Trophoblast cell (in vitro differentiated cells and primary cell): ENCODE data around the gene ANKRD6.
A peak's percentile ranks its signal among the peaks of the same experiment; 100 is the strongest.

Experiments
- DNase-seq, 2 donors: peaks; one replicate each; pipeline ENCODE4 v3.0.0-alpha.2; 2016
- H2AFZ ChIP-seq: 2 replicates; pipeline ENCODE4 v1.6.1; 2013; ENCODE audit warnings: low read length, moderate library complexity, mild to moderate bottlenecking; ENCODE audit not compliant: insufficient read depth, poor library complexity
- H2AK5ac ChIP-seq: 2 replicates; pipeline ENCODE4 v1.6.1; 2013; ENCODE audit warnings: mild to moderate bottlenecking, low read length
- H2BK120ac ChIP-seq: 2 replicates; pipeline ENCODE4 v1.6.1; 2013; ENCODE audit warnings: low read length, mild to moderate bottlenecking, moderate library complexity; ENCODE audit not compliant: insufficient read depth, poor library complexity
- H2BK12ac ChIP-seq: 2 replicates; pipeline ENCODE4 v1.6.1; 2013; ENCODE audit warnings: mild to moderate bottlenecking, low read length, moderate library complexity
- H2BK5ac ChIP-seq: 2 replicates; pipeline ENCODE4 v1.6.1; 2013; ENCODE audit warnings: low read length, low read depth, moderate library complexity, mild to moderate bottlenecking; ENCODE audit not compliant: poor library complexity
- H3K14ac ChIP-seq: 2 replicates; pipeline ENCODE4 v1.6.1; 2013; ENCODE audit warnings: mild to moderate bottlenecking, low read length
- H3K18ac ChIP-seq: 2 replicates; pipeline ENCODE4 v1.6.1; 2013; ENCODE audit warnings: mild to moderate bottlenecking, low read length
- H3K23ac ChIP-seq: 2 replicates; pipeline ENCODE4 v1.6.1; 2013; ENCODE audit warnings: low read length
- H3K27ac ChIP-seq: 2 replicates; pipeline ENCODE4 v1.5.1; 2013; ENCODE audit warnings: low read depth, mild to moderate bottlenecking, inconsistent platforms, low read length, moderate library complexity
- H3K27me3 ChIP-seq: 2 replicates; pipeline ENCODE4 v1.6.1; 2013; ENCODE audit warnings: inconsistent platforms, mild to moderate bottlenecking, low read length, moderate library complexity; ENCODE audit not compliant: insufficient read depth
- H3K36me3 ChIP-seq, 2 experiments: 1 replicate in 1 of 2; 2 replicates in 1 of 2; pipeline ENCODE4 v1.6.1; 2013; ENCODE audit warnings: low read length in 2 of 2, mild to moderate bottlenecking in 2 of 2, moderate library complexity in 1 of 2; ENCODE audit not compliant: insufficient read depth in 2 of 2, control insufficient read depth in 1 of 2
- H3K4ac ChIP-seq: 2 replicates; pipeline ENCODE4 v1.6.1; 2013; ENCODE audit warnings: low read depth, mild to moderate bottlenecking, low read length, moderate library complexity
- H3K4me1 ChIP-seq, 2 experiments: 1 replicate in 1 of 2; 2 replicates in 1 of 2; pipeline ENCODE4 v1.6.1; 2013; ENCODE audit warnings: low read length in 2 of 2, mild to moderate bottlenecking in 2 of 2, moderate library complexity in 1 of 2; ENCODE audit not compliant: insufficient read depth in 2 of 2, control insufficient read depth in 1 of 2
- H3K4me2 ChIP-seq: 2 replicates; pipeline ENCODE4 v1.6.1; 2013; ENCODE audit warnings: inconsistent platforms, mild to moderate bottlenecking, low read length, moderate library complexity
- H3K4me3 ChIP-seq: 2 replicates; pipeline ENCODE4 v1.5.1; 2013; ENCODE audit warnings: mild to moderate bottlenecking, low read depth, low read length, inconsistent platforms
- H3K79me1 ChIP-seq: one replicate; pipeline ENCODE4 v1.6.1; 2013; ENCODE audit warnings: low read length
- H3K79me2 ChIP-seq: 2 replicates; pipeline ENCODE4 v1.6.1; 2013; ENCODE audit warnings: low read length, mild to moderate bottlenecking; ENCODE audit not compliant: control insufficient read depth, insufficient read depth, poor library complexity
- H3K9ac ChIP-seq: 2 replicates; pipeline ENCODE4 v1.6.1; 2013; ENCODE audit warnings: mild to moderate bottlenecking, low read length
- H3K9me3 ChIP-seq: 2 replicates; pipeline ENCODE4 v1.6.1; 2013; ENCODE audit warnings: low read depth, mild to moderate bottlenecking, control low read depth, inconsistent platforms, low read length; ENCODE audit not compliant: insufficient read depth
- H4K12ac ChIP-seq: 2 replicates; pipeline ENCODE4 v1.6.1; 2013; ENCODE audit warnings: low read depth, mild to moderate bottlenecking, low read length, moderate library complexity
- H4K8ac ChIP-seq: 2 replicates; pipeline ENCODE4 v1.6.1; 2013; ENCODE audit warnings: low read depth, mild to moderate bottlenecking, low read length, moderate library complexity
- H4K91ac ChIP-seq: one replicate; pipeline ENCODE4 v1.6.1; 2013; ENCODE audit warnings: low read depth, mild to moderate bottlenecking, low read length, moderate library complexity
- WGBS: extraction: QIAGEN DNeasy Blood & Tissue Kit; methylation state at CpG from one replicate; pipeline ENCODE4 v1.1.7; 2013; ENCODE audit warnings: missing lambda C conversion rate; ENCODE audit not compliant: insufficient read length, insufficient coverage; ENCODE audit errors: extremely low coverage; 5-methylcytosine and 5-hydroxymethylcytosine counted together

Gene ANKRD6

GRCh38 chr6:89680150-89680549, 247.2 kb downstream of the ANKRD6 start:
- H3K4me2 ChIP-seq: no peak overlapping the region
- no peak overlapping the region for H3K14ac ChIP-seq
- no peak overlapping the region for H4K12ac ChIP-seq
- WGBS: no CpG with 5 or more reads among the region's 2 CpGs
- no peaks in the 10 kb centered on the region for H3K27me3 ChIP-seq
- H2BK120ac ChIP-seq: no peak overlapping the region
- H3K9ac ChIP-seq: no peak overlapping the region
- H3K36me3 ChIP-seq: peaks cover 27 to 53% of the 10 kb centered on the region in 2 experiments
- H3K27ac ChIP-seq: no peak overlapping the region
- H3K79me1 ChIP-seq: no peaks in the 10 kb centered on the region
- H2AK5ac ChIP-seq: no peak overlapping the region
- no peaks in the 10 kb centered on the region for H3K4me1 ChIP-seq
- no peak overlapping the region for H3K18ac ChIP-seq
- no peak overlapping the region for H2BK12ac ChIP-seq
- no peak overlapping the region for H3K4me3 ChIP-seq
- H2AFZ ChIP-seq: no peak overlapping the region
- DNase-seq: no peak
- no peaks in the 10 kb centered on the region for H3K79me2 ChIP-seq
- H3K4ac ChIP-seq: no peak overlapping the region
- H3K9me3 ChIP-seq: no peaks in the 10 kb centered on the region
- H4K8ac ChIP-seq: no peak overlapping the region
- no peak overlapping the region for H4K91ac ChIP-seq
- H3K23ac ChIP-seq: no peak overlapping the region
- H2BK5ac ChIP-seq: no peak overlapping the region

- H3K4me3 ChIP-seq: no peak overlapping the region
Observed at GRCh38 chr6:89680551-89680950, 247.6 kb downstream of the ANKRD6 start.

GRCh38 chr6:89681983-89682564, 249.1 kb downstream of the ANKRD6 start:
- H3K4me3 ChIP-seq: no peak overlapping the region
- no peak overlapping the region for H3K23ac ChIP-seq
- no CpG with 5 or more reads among the region's 10 CpGs for WGBS
- H4K12ac ChIP-seq: no peak overlapping the region
- no peak overlapping the region for H2AFZ ChIP-seq
- no peak overlapping the region for H3K9ac ChIP-seq
- H3K9me3 ChIP-seq: no peaks in the 10 kb centered on the region
- no peak overlapping the region for H4K8ac ChIP-seq
- no peak for DNase-seq
- H3K27ac ChIP-seq: no peak overlapping the region
- H3K14ac ChIP-seq: no peak overlapping the region
- H2BK120ac ChIP-seq: no peak overlapping the region
- H2BK12ac ChIP-seq: no peak overlapping the region
- no peaks in the 10 kb centered on the region for H3K27me3 ChIP-seq
- no peak overlapping the region for H3K18ac ChIP-seq
- no peak overlapping the region for H4K91ac ChIP-seq
- H3K4me2 ChIP-seq: no peak overlapping the region
- no peak overlapping the region for H2AK5ac ChIP-seq
- no peak overlapping the region for H2BK5ac ChIP-seq
- peaks cover 28 to 55% of the 10 kb centered on the region in 2 experiments for H3K36me3 ChIP-seq
- H3K4me1 ChIP-seq: no peaks in the 10 kb centered on the region
- no peaks in the 10 kb centered on the region for H3K79me2 ChIP-seq
- H3K4ac ChIP-seq: no peak overlapping the region
- H3K79me1 ChIP-seq: no peaks in the 10 kb centered on the region

More at GRCh38 chr6:89680551-89680950, 247.6 kb downstream of the ANKRD6 start:
- H3K4ac ChIP-seq: no peak overlapping the region
- no peaks in the 10 kb centered on the region for H3K79me1 ChIP-seq
- peaks cover 24 to 52% of the 10 kb centered on the region in 2 experiments for H3K36me3 ChIP-seq
- no peak overlapping the region for H3K27ac ChIP-seq
- H3K9ac ChIP-seq: no peak overlapping the region
- H3K27me3 ChIP-seq: no peaks in the 10 kb centered on the region
- no peak overlapping the region for H3K18ac ChIP-seq
- no peak overlapping the region for H4K91ac ChIP-seq
- no peaks in the 10 kb centered on the region for H3K4me1 ChIP-seq
- DNase-seq: no peak
- H2BK12ac ChIP-seq: no peak overlapping the region
- no CpG with 5 or more reads among the region's 7 CpGs for WGBS
- no peaks in the 10 kb centered on the region for H3K79me2 ChIP-seq
- H4K12ac ChIP-seq: no peak overlapping the region
- no peak overlapping the region for H2BK5ac ChIP-seq
- no peaks in the 10 kb centered on the region for H3K9me3 ChIP-seq
- no peak overlapping the region for H3K14ac ChIP-seq
- no peak overlapping the region for H2AFZ ChIP-seq
- no peak overlapping the region for H4K8ac ChIP-seq
- H3K4me2 ChIP-seq: no peak overlapping the region
- no peak overlapping the region for H2BK120ac ChIP-seq
- H2AK5ac ChIP-seq: no peak overlapping the region
- no peak overlapping the region for H3K23ac ChIP-seq

- Histone ChIP-seq H3K27me3 (no peaks in the 10 kb centered on the region), H2AFZ (no peak overlapping the region), H3K9me3 (no peaks in the 10 kb centered on the region), H3K27ac (no peak overlapping the region), H4K8ac (no peak overlapping the region), H3K23ac (no peak overlapping the region), H3K4me2 (no peak overlapping the region), H3K4me1 (no peaks in the 10 kb centered on the region), H2BK12ac (no peak overlapping the region), H4K12ac (no peak overlapping the region), H3K36me3 (peaks cover 25 to 54% of the 10 kb centered on the region in 2 experiments), H2AK5ac (no peak overlapping the region), H3K14ac (no peak overlapping the region), H4K91ac (no peak overlapping the region), H2BK120ac (no peak overlapping the region), H3K79me2 (no peaks in the 10 kb centered on the region), H2BK5ac (no peak overlapping the region), H3K4me3 (no peak overlapping the region), H3K18ac (no peak overlapping the region), H3K9ac (no peak overlapping the region), H3K79me1 (no peaks in the 10 kb centered on the region), H3K4ac (no peak overlapping the region)
- DNase-seq: peak in 1 of 2 donors; percentile 19
- WGBS: no CpG with 5 or more reads among the region's 1 CpG
Observed at GRCh38 chr6:89682991-89683390, 250.0 kb downstream of the ANKRD6 start.
